Thyroid gland (tissue), 4 donors: ENCODE measurements around the gene THBS3. TPM values are rescaled to one million over a fixed set of nuclear protein-coding genes. Genes with fewer than 3 reads are reported as not detected.

Source experiments
- DNase-seq, 2 donors: peaks; one replicate each; pipeline ENCODE4 v3.0.0-alpha.2; 2019
- H3K27ac ChIP-seq, 3 donors: fragments of 200-600 bp; sonication (generic); 1 replicate in 2 of 3; 2 replicates in 1 of 3; pipeline ENCODE4 v1.5.1; 2016 to 2019; ENCODE audit warnings: mild to moderate bottlenecking in 1 of 3, moderate library complexity in 1 of 3
- H3K27me3 ChIP-seq: fragments of 200-600 bp; sonication (generic); one replicate; pipeline ENCODE4 v1.5.1; 2019
- H3K36me3 ChIP-seq, 2 donors: fragments of 200-600 bp; sonication (generic); one replicate each; pipeline ENCODE4 v1.5.1; 2016 to 2019
- H3K4me1 ChIP-seq, 2 donors: fragments of 200-600 bp; sonication (generic); one replicate each; pipeline ENCODE4 v1.5.1; 2017 to 2019
- H3K4me3 ChIP-seq, 3 donors: fragments of 200-600 bp; sonication (generic); replicated peaks in 1 of 3; 1 replicate in 2 of 3; 2 replicates in 1 of 3; pipeline ENCODE4 v1.5.1; 2016; ENCODE audit warnings: mild to moderate bottlenecking in 1 of 3
- H3K9me3 ChIP-seq: fragments of 200-600 bp; sonication (generic); one replicate; pipeline ENCODE4 v1.5.1; 2017
- CTCF ChIP-seq, 6 experiments: fragments of 200-600 bp in 3 of 6; fragments of 450-650 bp in 3 of 6; sonication (generic) in 3 of 6; IDR thresholded peaks; one replicate each; pipeline ENCODE4 v1.5.1; 2016 to 2019; ENCODE audit warnings: antibody characterized with exemption in 6 of 6, mild to moderate bottlenecking in 2 of 6, inconsistent platforms in 1 of 6, moderate library complexity in 1 of 6
- POLR2A ChIP-seq, 2 donors: fragments of 450-650 bp; IDR thresholded peaks; one replicate each; pipeline ENCODE4 v1.6.1; 2017; ENCODE audit warnings: antibody characterized with exemption in 2 of 2, mild to moderate bottlenecking in 2 of 2, moderate library complexity in 1 of 2
- WGBS, 2 donors: methylation state at CpG; one replicate each; pipeline ENCODE4 v1.1.5; 2017; 5-methylcytosine and 5-hydroxymethylcytosine counted together
- intact Hi-C: fragments of 100-400 bp; cut with DNase I; formaldehyde crosslinking; loops from one replicate; pipeline ENCODE4 v1.15.1; 2023
- total RNA-seq, 4 donors: library from RNA; depleted of rRNA; stranded (reverse); fragments of >200 nt; gene quantifications; one replicate each; pipeline ENCODE4 v1.2.3, GENCODE V29; 2016

Gene THBS3
- total RNA-seq, 4 donors from 2014 or later, result 8.5 to 25.7 (median 18.2) TPM

DNA sequence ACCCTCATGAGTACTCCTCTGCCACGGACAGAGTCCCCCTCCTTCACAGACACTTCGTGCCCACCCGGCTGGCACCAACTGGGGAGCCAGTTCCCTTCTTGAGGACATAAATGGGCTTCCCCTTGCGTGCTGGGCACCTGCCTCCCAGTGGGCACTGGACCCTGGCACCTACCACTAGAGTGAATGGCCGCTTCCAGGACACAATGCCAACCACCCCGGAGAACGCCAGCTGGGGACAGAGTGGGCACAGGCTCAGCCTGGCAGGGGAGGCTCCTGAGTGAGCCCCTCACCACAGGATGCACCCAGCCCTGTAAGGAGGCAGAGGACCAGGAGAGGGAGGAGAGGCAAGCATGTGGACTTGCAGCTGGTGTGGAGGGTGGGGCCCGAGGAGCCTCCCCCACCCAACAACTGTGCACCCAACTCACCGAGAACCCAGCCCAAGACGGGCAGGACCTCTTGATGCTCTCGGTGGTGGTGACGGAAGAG, 46.6 kb upstream of the THBS3 start:
- Histone ChIP-seq H3K36me3 (peaks cover 0 to 4% of the 10 kb centered on the region in 2 donors), H3K4me1 (peaks cover 14 to 29% of the 10 kb centered on the region in 2 donors), H3K27me3 (no peaks in the 10 kb centered on the region), H3K9me3 (no peaks in the 10 kb centered on the region), H3K4me3 (peak overlapping the region in 1 of 3 donors; percentile 93), H3K27ac (peak overlapping the region in 2 of 3 donors; percentile 13 to 95)
- intact Hi-C loops, result loop anchor here (5.0 kb wide), 1 partner anchor 338 kb away; no protein-coding TSS in a partner anchor
- no peak for TF ChIP-seq POLR2A (IDR thresholded peaks at IDR 0.05)
- TF ChIP-seq CTCF (IDR thresholded peaks at IDR 0.05), result no peak
- DNase-seq, result no peak
- 13 to 49% methylated on average over 4 to 7 of the region's 12 CpGs for WGBS, 2 donors

DNA sequence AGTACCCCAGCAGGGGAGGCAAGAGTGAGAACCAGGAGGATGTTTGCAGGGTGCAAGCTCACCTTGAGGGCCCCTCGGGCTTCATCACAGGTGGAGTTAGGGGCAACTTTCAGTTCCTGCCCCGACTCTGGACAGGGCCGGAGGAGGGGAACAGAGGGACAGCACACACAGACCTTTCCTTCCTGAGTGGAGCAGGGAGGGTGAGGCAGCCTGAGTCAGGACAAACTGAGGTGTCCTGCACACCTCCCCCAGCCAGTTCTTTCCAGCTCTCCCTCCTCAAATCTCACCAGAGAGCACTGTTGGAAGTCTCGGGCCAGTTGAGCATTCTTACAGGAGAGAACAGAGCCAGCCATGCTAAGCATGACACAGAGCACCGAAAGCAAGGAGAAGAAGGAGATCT, 46.1 kb upstream of the THBS3 start:
- no peak for TF ChIP-seq CTCF (IDR thresholded peaks at IDR 0.05)
- no peak for TF ChIP-seq POLR2A (IDR thresholded peaks at IDR 0.05)
- WGBS, 2 donors, result 61 to 63% methylated on average over 5 of the region's 5 CpGs
- Histone ChIP-seq H3K27me3 (no peaks in the 10 kb centered on the region), H3K9me3 (no peaks in the 10 kb centered on the region), H3K4me3 (no peak overlapping the region), H3K36me3 (peaks cover 0 to 4% of the 10 kb centered on the region in 2 donors), H3K27ac (no peak overlapping the region), H3K4me1 (peaks cover 14 to 29% of the 10 kb centered on the region in 2 donors)
- DNase-seq, result no peak
- intact Hi-C loops, result loop anchor here (5.0 kb wide), 1 partner anchor 339 kb away; no protein-coding TSS in a partner anchor

GRCh38 chr1:155253208-155253607, 45.5 kb upstream of the THBS3 start:
- no peaks in the 10 kb centered on the region for H3K9me3 ChIP-seq
- H3K27me3 ChIP-seq, result no peaks in the 10 kb centered on the region
- no peak overlapping the region for H3K27ac ChIP-seq
- 90% methylated on average over 5 of the region's 5 CpGs for WGBS, 2 donors
- TF ChIP-seq POLR2A (IDR thresholded peaks at IDR 0.05) (no peak), CTCF (IDR thresholded peaks at IDR 0.05) (no peak)
- DNase-seq, result no peak
- H3K4me1 ChIP-seq, result peaks cover 14 to 29% of the 10 kb centered on the region in 2 donors
- no peak overlapping the region for H3K4me3 ChIP-seq
- H3K36me3 ChIP-seq, result peaks cover 0 to 3% of the 10 kb centered on the region in 2 donors
- intact Hi-C loops, result loop anchor here (5.0 kb wide), 1 partner anchor 339 kb away; no protein-coding TSS in a partner anchor

DNA sequence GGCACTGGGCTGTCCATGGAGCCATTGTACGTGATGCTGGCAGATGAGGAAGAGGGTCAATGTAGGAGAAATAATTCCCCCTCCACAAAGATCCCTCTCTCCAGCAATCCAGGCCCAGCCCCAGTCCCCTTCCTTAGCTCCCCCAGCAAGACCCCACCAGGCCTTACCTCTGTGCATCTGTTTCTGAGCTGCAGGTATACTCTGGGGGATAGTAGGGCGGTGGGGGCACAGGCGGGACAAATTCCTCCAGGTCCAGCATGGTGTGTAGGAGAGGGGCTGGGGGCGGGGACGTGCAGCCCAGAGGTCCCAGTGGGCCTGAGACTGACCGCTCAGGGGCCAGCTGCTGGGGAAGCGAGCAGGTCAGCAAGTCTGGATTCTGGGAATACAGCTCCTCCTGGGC, 43.9 kb upstream of the THBS3 start:
- Histone ChIP-seq H3K36me3 (peaks cover 0 to 4% of the 10 kb centered on the region in 2 donors), H3K4me3 (no peak overlapping the region), H3K9me3 (no peaks in the 10 kb centered on the region), H3K4me1 (peaks cover 14 to 29% of the 10 kb centered on the region in 2 donors), H3K27me3 (no peaks in the 10 kb centered on the region), H3K27ac (no peak overlapping the region)
- intact Hi-C loops, result loop anchor here (5.0 kb wide), 1 partner anchor 341 kb away; no protein-coding TSS in a partner anchor
- 74 to 86% methylated on average over 3 to 7 of the region's 7 CpGs for WGBS, 2 donors
- DNase-seq, result no peak
- no peak for TF ChIP-seq POLR2A (IDR thresholded peaks at IDR 0.05)
- TF ChIP-seq CTCF (IDR thresholded peaks at IDR 0.05), result no peak

DNA sequence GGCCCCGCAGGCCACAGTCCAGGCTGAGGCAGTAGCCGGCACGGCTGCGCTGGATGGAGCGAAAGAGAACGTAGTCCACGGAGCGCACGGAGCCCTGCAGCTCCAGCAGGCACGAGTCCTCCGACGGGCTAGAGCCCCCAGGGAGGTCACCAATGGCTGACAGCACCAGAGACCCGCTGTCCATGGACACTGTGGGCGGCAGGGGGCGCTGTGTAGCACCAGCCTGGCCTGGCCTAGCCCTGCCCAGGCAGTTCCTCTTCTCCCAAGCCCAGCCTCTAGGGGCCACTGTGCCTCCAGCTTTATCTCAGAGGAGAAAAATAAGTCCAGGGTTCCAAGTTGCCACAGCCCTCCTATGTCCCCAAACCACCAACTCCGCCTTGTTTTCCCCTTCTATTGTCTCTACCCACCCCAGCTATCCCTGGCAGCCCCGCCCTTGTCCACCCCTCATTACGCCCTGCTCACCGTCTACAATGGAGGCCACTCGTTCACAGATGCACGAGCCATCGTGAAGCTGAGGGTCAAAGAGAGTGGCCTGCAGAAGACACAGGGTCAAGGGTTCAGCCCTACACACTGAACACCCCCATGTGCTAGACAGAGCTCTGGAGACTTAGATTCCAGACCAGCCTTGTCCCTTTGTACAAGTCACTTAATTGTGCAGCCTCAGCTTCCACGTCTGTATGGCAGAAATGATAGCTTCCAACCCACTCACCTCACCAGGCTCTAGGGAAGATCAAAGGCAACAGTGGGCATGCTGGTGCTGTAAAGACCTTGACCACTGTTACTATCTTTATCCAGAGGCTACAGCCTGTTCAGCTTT, 43.1 kb upstream of the THBS3 start:
- H3K27me3 ChIP-seq, result no peaks in the 10 kb centered on the region
- WGBS, 2 donors, result 44 to 51% methylated on average over 8 of the region's 23 CpGs
- DNase-seq, result peak; percentile 91 to 94
- H3K4me3 ChIP-seq, result peak overlapping the region in 1 of 3 donors; percentile 18
- peaks cover 14 to 25% of the 10 kb centered on the region in 2 donors for H3K4me1 ChIP-seq
- H3K36me3 ChIP-seq, result peaks cover 0 to 4% of the 10 kb centered on the region in 2 donors
- TF ChIP-seq CTCF (IDR thresholded peaks at IDR 0.05) (peak; percentile 86 to 99 (median 99)), POLR2A (IDR thresholded peaks at IDR 0.05) (no peak)
- intact Hi-C loops, result loop anchor here (5.0 kb wide), 1 partner anchor 341 kb away; no protein-coding TSS in a partner anchor
- H3K9me3 ChIP-seq, result no peaks in the 10 kb centered on the region
- no peak overlapping the region for H3K27ac ChIP-seq
